Muscle of back (tissue), 11 donors: ENCODE data around the gene FAM53A. TPM values are rescaled to one million over a fixed set of nuclear protein-coding genes. Genes with fewer than 3 reads are reported as not detected.

Source experiments
- DNase-seq, 3 donors: peaks; one replicate each; pipeline versions ENCODE4 v3.0.0 to v3.0.0-alpha.2; 2013
- polyA plus RNA-seq, 10 donors: library from polyadenylated mRNA; unstranded; fragments of 120-200 nt; gene quantifications; one replicate each; pipeline ENCODE4 v1.2.1, GENCODE V29; 2013; ENCODE audit not compliant: insufficient read length in 10 of 10

Gene FAM53A
- polyA plus RNA-seq, 10 donors = 0.92 to 1.6 (median 1.2) TPM

- DNase-seq = no peak
Measured at GRCh38 chr4:1660948-1661677, 23.0 kb downstream of the FAM53A start.

- no peak for DNase-seq
Measured at GRCh38 chr4:1659104-1660043, 24.7 kb downstream of the FAM53A start.

- DNase-seq = no peak
Measured at GRCh38 chr4:1658581-1658980, 25.5 kb downstream of the FAM53A start.

DNA sequence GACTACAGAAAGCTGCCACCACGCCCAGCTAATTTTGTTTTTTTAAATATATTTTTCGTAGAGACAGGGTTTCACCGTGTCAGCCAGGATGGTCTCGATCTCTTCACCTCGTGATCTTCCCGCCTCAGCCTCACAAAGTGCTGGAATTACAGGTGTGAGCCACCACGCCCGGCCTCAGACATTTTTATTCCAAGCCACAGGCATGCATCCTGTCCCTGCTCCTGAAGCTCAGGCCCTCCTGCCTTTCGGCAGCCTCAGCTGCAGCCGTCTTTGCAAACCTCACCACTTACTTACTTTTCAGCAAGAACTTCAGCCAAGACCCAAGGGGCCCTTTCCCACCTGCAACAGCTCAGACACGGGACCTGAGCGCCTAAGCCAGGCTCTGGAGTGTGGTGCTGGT is 26.0 kb downstream of the FAM53A start:
- no peak for DNase-seq

GRCh38 chr4:1656986-1657385 is 27.1 kb downstream of the FAM53A start:
- no peak for DNase-seq

DNA sequence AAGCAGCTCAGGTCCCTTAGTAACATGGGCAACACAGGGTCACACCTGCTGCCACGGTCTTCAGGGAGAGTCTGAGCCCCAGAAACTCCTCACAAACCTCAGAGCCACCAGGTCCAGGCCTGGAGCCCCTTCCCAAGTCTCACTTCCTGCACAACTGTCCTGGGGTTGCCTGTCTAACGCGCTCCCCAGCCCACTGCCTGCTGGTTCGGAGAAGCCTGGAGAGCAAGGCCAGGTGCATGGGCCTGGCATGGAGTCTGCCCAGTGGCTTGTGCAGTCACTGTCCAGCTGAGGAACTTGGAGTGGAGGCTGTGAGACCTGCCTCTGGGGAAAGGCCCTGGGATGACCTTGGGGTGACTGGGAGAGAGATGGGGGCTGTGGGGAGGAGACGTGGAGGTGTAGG is 28.0 kb downstream of the FAM53A start:
- DNase-seq = no peak

DNA sequence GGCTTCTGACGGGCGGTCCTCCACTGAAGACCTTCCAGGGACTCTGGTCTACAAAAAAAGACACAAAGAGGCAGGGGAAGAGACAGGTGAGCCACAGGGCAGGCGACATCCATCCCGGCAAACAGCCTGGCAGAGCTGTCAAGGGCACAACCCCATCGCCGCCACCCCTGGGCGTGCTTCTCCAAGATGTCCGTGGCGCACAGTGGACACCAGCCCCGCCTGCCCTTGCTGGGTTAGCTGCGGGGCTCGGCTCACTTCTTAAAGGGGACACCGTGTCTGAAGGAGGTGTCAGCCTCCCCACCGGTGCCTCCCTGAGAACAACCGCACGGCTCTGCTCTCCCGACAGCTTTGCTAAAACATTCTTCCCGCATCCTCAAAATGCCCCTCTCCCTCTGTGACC is 28.4 kb downstream of the FAM53A start:
- no peak for DNase-seq

- no peak for DNase-seq
Measured at GRCh38 chr4:1655081-1655480, 29.0 kb downstream of the FAM53A start.

- no peak for DNase-seq
Measured at GRCh38 chr4:1654216-1654955, 29.7 kb downstream of the FAM53A start.

- no peak for DNase-seq
Measured at GRCh38 chr4:1653776-1654175, 30.3 kb downstream of the FAM53A start.

GRCh38 chr4:1652088-1652487 is 32.0 kb downstream of the FAM53A start:
- DNase-seq = no peak

GRCh38 chr4:1651609-1652008 is 32.5 kb downstream of the FAM53A start:
- no peak for DNase-seq

- DNase-seq = no peak
Measured at GRCh38 chr4:1648962-1649361, 35.2 kb downstream of the FAM53A start.

GRCh38 chr4:1647432-1647831 is 36.7 kb downstream of the FAM53A start:
- no peak for DNase-seq

- peak in 2 of 3 donors; percentile 11 to 52 for DNase-seq
Measured at GRCh38 chr4:1646690-1647089, 37.4 kb downstream of the FAM53A start.

- peak in 2 of 3 donors; percentile 13 to 73 for DNase-seq
Measured at GRCh38 chr4:1644891-1645657, 39.0 kb downstream of the FAM53A start.

GRCh38 chr4:1643971-1644735 is 40.0 kb downstream of the FAM53A start:
- no peak for DNase-seq

- no peak for DNase-seq
Measured at GRCh38 chr4:1642196-1642951, 41.7 kb downstream of the FAM53A start.

DNA sequence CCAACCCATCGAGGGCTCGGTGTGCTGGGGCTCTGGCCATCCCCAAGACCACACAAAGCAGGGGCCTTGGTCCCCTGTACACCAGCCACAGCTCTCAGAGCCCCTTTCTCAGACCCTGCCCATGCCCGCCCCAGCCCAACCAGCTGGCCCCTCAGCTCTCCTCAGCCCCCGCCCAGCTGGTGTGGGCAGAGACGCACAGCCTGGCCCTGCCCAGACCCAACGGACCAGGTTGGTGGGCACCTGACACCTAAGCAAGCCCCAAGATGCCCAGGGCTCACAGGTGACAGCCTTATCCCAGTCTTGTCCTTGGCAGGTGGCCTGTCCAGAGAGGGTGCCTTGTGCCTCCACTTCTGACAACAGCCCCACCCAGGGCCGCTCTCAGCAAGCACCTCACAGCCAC is 42.4 kb downstream of the FAM53A start:
- DNase-seq = no peak
